HG02870 (cell line): Measurements from ENCODE around the gene SMARCD2.

Source experiments
- ATAC-seq: cut with Tn5 transposase; IDR thresholded peaks from one replicate; pipeline ENCODE4 v1.9.1; 2021; ENCODE audit warnings: mild to moderate bottlenecking, moderate library complexity; ENCODE audit not compliant: unreplicated experiment

SMARCD2 gene

DNA sequence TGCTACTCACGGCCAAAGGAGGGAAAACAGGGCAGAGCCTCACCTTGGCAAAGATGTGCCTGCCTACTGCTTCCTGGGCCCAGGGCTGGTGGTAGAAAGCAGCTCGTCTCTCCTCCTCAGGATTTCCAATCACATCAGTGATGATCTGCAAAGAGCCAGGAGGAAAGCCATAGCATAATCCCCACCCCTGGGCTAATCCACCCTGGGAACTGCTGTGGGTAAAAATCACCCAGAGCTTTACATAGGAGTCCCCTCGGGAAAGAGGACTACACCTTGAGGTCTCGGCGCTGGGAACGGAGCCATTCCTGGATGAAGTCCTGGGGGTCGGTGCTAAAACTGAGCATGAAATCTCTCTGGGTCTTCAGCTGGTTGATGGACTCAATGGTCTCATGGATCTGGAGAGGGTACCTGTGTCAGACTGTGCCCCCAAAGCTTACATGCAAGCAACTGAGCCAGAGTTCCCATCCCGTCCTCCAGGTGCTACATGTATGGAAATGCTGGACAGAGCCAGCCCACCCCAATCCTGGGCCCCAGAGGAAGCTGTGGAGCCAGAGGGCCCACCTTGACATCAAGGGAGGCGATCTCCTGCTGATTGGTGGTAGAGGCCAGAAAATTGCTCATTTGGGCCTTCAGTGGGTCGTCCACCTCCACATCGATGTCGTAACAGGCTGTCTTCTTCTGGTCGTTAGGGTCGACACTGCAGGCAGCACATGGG, 9.3 kb downstream of the SMARCD2 start:
- ATAC-seq, result no peak

DNA sequence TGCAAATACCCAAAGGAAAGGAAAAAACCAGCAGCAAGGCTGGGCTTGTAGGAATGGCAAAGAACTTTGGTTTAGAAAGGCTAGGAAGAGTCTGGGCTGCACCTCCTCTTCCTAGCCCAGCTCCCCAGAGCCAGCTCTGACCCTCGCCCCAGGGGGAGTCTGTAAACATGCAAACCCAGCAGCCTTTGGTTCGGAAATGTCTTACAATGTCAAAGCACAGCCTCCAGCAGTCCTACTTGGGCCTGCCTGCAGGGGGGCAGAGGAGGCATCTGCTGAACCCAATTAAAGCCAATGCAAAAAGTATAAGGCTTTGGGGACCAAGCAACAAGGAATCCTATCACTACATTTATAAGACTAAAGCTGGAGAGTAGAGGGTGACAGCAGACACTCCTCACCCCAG, 10.0 kb downstream of the SMARCD2 start:
- ATAC-seq, result no peak

DNA sequence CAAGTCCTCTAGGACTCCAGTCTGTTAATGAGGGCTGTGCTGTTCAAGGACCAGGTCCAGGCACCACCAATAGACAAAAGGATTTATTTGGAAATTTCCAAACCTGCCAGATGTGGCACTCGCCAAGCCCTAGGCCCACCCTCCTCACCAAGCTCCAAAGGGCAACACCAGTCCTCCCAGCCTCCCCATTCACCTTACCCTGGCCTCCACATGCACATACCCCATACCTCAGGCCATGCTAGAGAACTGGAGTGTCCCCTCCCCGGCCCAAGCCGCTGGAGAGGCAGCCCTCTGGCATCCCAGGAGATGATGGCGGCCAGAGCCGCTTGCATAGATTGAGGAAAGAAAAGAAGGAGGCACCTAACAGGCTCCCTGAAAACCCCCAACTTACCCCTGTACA, 10.5 kb downstream of the SMARCD2 start:
- ATAC-seq, result no peak

DNA sequence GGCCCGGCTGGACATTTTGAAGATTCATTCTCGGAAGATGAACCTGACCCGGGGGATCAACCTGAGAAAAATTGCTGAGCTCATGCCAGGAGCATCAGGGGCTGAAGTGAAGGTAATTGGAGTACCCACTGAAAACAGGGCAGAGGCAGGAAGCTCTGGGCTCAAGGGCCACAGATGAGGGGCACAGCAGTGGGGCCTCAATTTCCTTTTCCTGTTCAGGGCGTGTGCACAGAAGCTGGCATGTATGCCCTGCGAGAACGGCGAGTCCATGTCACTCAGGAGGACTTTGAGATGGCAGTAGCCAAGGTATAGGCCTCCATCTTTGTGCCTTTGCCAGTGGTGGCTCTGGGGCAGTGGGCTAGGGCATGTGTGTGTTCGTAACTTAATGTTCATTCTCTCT, 11.0 kb downstream of the SMARCD2 start:
- no peak for ATAC-seq

DNA sequence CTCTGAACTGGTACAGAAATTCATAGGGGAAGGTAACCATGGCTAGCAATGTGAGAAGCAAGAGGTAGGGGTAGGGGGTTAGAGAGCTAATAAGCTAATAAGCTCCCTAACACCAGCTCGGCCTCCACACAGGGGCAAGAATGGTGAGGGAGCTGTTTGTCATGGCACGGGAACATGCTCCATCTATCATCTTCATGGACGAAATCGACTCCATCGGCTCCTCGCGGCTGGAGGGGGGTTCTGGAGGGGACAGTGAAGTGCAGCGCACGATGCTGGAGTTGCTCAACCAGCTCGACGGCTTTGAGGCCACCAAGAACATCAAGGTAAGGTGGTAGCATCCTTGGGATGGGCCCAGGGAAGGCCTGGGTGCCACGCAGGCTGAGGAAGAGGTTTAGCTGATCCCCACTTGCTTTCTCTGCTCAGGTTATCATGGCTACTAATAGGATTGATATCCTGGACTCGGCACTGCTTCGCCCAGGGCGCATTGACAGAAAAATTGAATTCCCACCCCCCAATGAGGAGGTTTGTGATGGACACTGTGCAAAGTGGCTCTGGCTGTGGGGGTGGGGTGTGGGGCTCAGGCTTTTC, 11.5 kb downstream of the SMARCD2 start:
- ATAC-seq, result no peak

DNA sequence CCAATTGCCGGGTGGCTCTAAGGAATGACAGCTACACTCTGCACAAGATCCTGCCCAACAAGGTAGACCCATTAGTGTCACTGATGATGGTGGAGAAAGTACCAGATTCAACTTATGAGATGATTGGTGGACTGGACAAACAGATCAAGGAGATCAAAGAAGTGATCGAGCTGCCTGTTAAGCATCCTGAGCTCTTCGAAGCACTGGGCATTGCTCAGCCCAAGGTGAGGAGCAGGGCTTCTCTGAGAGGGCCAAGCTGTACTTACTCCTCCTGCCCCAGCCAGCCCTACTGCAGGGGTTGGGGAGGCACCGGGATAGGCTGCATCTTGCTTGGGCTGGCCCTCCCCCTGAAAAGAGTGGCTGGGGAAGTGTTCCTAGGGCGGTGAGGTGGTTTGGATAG, 12.2 kb downstream of the SMARCD2 start:
- ATAC-seq, result no peak

DNA sequence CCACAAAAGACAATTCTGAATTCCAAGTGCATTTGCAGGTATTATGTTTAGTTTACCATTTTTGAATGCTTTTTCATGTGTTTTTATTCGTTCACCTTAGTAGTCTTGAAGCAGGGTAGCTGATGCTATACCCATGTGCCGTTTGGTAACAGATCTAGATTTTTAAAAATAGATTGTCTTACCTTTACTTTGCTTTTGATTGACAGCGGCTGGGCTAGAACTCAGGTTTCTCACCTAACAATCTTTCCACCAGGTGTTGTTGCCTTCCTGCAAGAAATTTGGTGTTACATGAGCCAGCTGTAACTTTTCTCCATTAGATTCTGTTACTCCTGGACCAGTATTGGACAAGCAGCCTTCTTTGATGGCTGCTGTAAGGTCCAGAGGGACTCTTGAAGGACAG, 13.5 kb downstream of the SMARCD2 start:
- ATAC-seq, result no peak

DNA sequence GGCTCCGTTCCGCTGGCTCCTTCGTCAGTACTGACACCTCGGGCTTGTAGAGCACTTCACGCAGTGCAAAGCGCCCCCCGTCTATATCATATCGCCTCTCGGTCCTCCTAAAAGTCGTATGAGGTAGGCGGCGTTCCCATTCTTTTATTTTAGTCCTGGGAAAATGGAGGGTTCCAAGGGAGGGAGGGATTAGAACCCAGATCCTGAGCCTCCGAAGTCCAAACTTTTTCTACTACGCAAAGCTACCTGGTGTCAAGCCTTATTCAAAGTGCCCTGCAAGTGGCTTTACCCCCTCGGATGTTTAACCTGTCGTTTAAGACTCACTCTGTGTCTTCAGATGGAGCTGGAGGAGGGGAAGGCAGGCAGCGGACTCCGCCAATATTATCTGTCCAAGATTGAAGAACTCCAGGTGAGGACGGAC, 14.7 kb downstream of the SMARCD2 start:
- ATAC-seq, result no peak

DNA sequence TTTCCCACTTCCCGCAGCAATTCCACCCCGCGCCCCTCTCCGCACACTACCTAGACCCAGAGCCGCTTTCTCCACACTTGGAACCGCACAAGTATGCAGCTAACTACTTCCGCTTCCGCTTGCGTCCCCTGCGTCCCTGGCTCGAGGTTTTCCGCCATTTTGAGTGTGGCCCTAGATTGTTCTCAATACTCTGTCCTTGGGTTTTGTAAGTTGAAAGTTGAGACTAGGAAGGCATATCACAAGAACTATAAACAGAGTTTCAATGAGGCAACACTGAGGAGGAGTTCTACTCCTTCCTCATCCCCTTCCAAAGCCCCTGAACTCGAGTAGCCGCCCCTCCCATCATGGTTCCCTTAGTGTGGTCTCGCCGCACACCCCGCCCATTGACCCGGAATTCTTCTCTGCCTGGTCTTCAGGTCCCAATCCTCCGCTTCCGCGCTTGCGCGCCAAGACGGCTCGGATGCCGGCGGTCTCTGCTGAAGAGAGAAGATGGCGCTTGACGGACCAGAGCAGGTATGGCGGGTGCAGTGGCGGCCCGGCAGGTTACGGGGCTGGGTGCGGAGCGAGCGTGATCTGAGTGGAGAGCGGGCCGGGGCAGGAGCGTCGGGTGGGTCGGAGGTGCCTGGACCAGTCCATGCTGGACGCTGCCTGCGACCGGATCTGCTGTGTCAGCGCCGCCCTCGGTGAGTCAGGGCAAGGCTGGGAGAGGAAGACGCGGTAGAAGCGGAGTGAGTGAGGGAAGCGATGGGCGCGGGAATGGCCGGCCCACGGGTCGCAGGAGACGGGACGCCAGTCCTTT, 15.3 kb downstream of the SMARCD2 start, which contains the start of the genes FTSJ3 and PSMC5:
TSS of gene FTSJ3 (minus strand) at position 662 of the 799 bp plus-strand sequence. CDS start 761 bp downstream, outside the sequence.
TSS of gene PSMC5 (plus strand) at position 430 of the 799 bp plus-strand sequence. CDS start at position 490, 60 bp downstream.
- peak; percentile 80 for ATAC-seq

DNA sequence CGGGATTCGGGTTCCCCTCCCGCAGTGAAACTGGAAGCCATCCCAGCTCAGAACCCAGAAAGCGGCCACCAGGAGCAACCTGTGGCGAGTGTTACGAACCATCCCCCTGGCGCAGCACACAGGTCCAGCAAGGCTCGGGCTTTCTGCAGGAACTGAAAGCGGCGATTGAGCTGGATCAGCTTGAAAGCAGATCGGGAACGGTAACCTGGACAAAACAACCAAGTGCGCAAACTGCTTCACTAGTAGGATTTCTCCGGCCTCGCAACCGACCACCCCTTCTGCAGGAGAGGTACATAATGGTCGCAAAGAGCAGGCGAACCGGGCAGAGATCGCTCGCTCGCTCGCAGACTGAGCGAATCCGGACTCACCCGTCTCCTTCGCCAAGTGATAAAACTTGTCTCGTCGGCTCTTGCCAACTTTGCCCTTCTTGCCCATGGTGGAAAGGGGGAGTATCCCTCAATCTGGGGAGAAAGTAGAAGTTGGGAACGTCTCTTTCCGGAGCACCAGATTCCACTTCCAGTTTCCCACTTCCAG, 15.9 kb downstream of the SMARCD2 start:
- peak; percentile 7 for ATAC-seq

GRCh38 chr17:63824362-63824761, 18.1 kb downstream of the SMARCD2 start:
- ATAC-seq, result no peak

- ATAC-seq, result no peak
Observed at GRCh38 chr17:63823659-63824331, 18.7 kb downstream of the SMARCD2 start.

DNA sequence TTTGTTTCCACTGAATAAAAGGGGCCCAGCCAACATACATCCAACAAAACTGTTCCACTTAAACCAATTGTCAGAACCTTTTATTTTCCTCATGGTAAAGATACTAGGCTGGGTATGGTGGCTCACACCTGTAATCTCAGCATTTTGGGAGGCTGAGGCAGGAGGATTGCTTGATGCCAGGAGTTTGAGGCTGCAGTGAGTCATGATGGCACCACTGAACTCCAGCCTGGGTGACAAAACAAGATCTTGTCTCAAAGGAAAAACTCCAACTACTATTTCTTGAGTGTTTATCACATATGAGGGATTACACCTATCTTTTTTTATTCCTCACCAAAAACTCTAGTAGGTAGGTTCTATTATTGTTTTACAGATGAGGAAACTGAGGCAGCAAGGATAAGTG, 19.9 kb downstream of the SMARCD2 start:
- no peak for ATAC-seq

DNA sequence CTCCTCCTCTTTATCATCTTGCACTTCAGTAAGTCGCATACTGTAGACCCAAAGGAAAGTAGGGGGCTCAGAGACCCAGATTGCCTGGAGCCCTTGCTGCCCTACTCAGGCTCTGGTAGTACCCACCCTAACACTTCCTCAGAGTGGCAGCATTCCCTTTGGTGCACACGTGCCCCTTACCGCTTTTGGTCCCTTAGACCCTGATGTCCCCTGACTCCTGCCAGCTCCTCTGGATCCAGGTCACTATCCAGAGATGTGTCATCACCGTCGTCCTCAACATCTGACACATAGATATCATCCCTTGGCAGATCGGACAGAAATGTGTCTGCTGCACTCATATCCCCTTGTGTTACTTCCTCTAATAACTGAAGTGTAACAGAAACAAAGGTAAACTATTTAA, 20.7 kb downstream of the SMARCD2 start:
- no peak for ATAC-seq

- ATAC-seq, result no peak
Observed at GRCh38 chr17:63820963-63821561, 21.4 kb downstream of the SMARCD2 start.

DNA sequence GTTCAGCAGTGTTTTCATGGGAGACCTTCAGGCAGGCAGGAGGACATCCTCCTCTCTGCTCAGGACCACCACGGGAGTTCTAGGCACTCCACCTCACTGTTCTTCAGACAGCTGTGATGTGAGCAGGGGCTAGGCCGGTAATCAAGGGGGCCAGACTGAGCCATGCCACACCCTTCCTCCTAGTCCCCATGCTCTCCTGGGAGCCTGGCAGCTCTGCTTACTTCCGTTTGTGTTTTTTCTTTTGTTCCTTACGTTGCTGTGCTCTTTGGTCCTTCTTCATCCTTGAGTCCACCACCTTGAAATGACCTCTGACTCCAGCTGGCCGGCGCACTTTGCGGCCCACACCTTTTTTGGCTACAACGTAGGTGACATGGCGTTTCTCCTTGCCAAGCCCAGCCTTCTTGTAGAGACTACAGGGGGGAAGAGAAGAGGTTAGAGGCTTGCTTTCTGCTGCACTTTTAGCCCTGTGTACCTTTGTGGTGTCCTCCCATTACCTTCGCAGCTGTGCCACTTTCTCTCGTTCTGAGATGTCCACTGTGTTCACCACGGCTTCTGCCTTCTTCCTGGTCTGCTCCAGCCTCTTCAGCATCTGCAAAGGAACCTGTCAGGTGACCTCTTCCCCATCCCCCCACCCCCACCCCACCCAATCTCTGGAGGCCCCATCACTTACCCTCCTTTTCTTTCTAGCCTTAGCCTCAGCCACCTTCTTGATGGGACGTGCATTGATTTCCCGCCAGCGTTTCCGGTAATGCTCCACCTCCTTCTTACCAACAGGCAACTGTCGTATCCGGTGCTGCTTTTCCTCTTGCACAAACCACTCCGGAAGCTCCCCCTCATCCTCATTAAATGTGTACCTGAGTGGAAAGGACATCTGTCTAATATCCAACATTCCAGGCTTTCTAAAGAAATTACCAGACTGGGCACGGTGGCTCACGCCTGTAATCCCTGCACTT, 22.6 kb downstream of the SMARCD2 start:
- ATAC-seq, result no peak

DNA sequence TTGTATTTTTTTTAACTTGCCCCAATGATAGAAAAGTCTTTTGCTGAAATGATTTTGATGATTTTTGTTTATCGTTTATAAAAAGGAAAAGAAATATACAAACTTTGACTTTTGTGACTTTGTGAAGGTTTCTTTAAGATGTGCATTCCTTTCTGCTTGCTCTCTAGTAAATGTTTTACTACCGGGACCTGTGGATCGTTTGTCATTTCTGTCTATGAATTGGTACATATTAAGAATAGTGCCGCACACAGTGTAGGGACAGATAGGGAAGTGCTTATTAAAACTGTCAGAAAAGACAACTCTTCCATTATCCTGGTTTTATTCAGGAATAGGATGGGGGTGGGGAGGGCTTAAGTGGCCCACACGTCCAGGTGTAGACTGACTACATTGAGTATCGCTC, 23.4 kb downstream of the SMARCD2 start:
- ATAC-seq, result no peak

- ATAC-seq, result no peak
Observed at GRCh38 chr17:63817736-63818385, 24.6 kb downstream of the SMARCD2 start.

DNA sequence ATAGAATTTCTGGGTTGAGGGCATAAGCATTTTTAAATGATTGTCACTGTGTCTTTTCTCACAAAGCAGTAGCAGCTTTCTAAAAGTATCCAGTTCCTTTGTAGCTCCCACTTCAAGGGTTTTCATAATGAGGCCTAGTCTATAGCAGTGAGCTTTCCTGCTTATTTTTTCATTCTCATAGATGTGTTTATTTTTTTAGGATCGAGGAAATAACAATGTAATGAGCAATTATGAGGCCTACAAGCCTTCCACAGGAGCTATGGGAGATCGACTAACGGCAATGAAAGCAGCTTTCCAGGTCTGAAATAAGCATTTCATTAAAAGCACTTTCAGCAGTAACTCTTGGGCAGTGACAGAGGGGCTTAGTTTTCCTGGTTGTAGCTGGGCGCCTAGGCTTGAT, 25.8 kb downstream of the SMARCD2 start:
- no peak for ATAC-seq
